IMR-90 (cell line): Measurements from ENCODE around the gene SLC7A10. TPM values are rescaled to one million over a fixed set of nuclear protein-coding genes. Genes with fewer than 3 reads are reported as not detected.

Source experiments
- ATAC-seq: fragments of 200-7000 bp; cut with Tn5 transposase; 2 replicates; pipeline ENCODE4 v1.9.1; 2020; ENCODE audit warnings: low read depth, mild to moderate bottlenecking, moderate library complexity
- BruUV-seq: library from RNA; stranded (reverse); fragments of 400-500 nt; replicated peaks from 2 replicates; lab custom pipeline; 2021; lab: Mats Ljungman, UMichigan
- CTCF ChIA-PET: fragments of 300-600 bp; formaldehyde crosslinking; extraction: SDS; loops from one replicate; lab custom pipeline; 2021; ENCODE audit warnings: antibody characterized with exemption; lab: Yijun Ruan, JAX
- POLR2A ChIA-PET: fragments of 300-600 bp; sonication (Branson Sonifier 250); formaldehyde crosslinking; loops from one replicate; lab custom pipeline; 2022; ENCODE audit warnings: antibody characterized with exemption; ENCODE audit not compliant: unreplicated experiment; lab: Charles Lee
- DNase-seq: peaks from one replicate; pipeline ENCODE4 v3.0.0; 2013
- H2AFZ ChIP-seq: replicated peaks from 2 replicates; pipeline ENCODE3; 2013; ENCODE audit warnings: low read length, mild to moderate bottlenecking; ENCODE audit not compliant: poor library complexity
- H2AK5ac ChIP-seq: 2 replicates; pipeline ENCODE4 v1.6.1; 2013; ENCODE audit warnings: low read depth, low read length, inconsistent platforms
- H2AK9ac ChIP-seq: replicated peaks from 2 replicates; pipeline ENCODE3; 2013; ENCODE audit warnings: mild to moderate bottlenecking, low read depth, low read length, moderate library complexity; ENCODE audit not compliant: poor library complexity
- H2BK120ac ChIP-seq: 2 replicates; pipeline ENCODE4 v1.6.1; 2013; ENCODE audit warnings: low read depth, low read length, inconsistent platforms
- H2BK15ac ChIP-seq: 3 replicates; pipeline ENCODE4 v1.6.1; 2013; ENCODE audit warnings: low read depth, low read length, inconsistent platforms
- H2BK20ac ChIP-seq: 2 replicates; pipeline ENCODE4 v1.6.1; 2013; ENCODE audit warnings: low read depth, mild to moderate bottlenecking, inconsistent platforms, low read length, moderate library complexity
- H2BK5ac ChIP-seq: 2 replicates; pipeline ENCODE4 v1.6.1; 2013; ENCODE audit warnings: mild to moderate bottlenecking, low read depth, low read length, inconsistent platforms; ENCODE audit not compliant: poor library complexity, severe bottlenecking
- H3K14ac ChIP-seq: replicated peaks from 2 replicates; pipeline ENCODE4 v1.6.1; 2013; ENCODE audit warnings: low read depth, low read length, inconsistent platforms
- H3K18ac ChIP-seq: 2 replicates; pipeline ENCODE4 v1.6.1; 2013; ENCODE audit warnings: low read depth, low read length, control low read depth
- H3K23ac ChIP-seq: 2 replicates; pipeline ENCODE4 v1.6.1; 2013; ENCODE audit warnings: low read depth, low read length, inconsistent platforms
- H3K27ac ChIP-seq: 2 replicates; pipeline ENCODE4 v1.5.1; 2013; ENCODE audit warnings: mild to moderate bottlenecking, control low read depth, low read length; ENCODE audit not compliant: insufficient read depth
- H3K27me3 ChIP-seq: 2 replicates; pipeline ENCODE4 v1.6.1; 2013; ENCODE audit warnings: low read length; ENCODE audit not compliant: control insufficient read depth, insufficient read depth
- H3K36me3 ChIP-seq: 2 replicates; pipeline ENCODE4 v1.6.1; 2013; ENCODE audit warnings: low read length, mixed read lengths; ENCODE audit not compliant: control insufficient read depth, insufficient read depth
- H3K4ac ChIP-seq: 2 replicates; pipeline ENCODE4 v1.6.1; 2013; ENCODE audit warnings: low read depth, low read length, inconsistent platforms
- H3K4me1 ChIP-seq: 2 replicates; pipeline ENCODE4 v1.6.1; 2013; ENCODE audit warnings: low read length, mixed read lengths; ENCODE audit not compliant: control insufficient read depth, insufficient read depth
- H3K4me2 ChIP-seq: 2 replicates; pipeline ENCODE4 v1.6.1; 2013; ENCODE audit warnings: low read depth, mild to moderate bottlenecking, control low read depth, low read length, moderate library complexity
- H3K4me3 ChIP-seq: 2 replicates; pipeline ENCODE4 v1.5.1; 2013; ENCODE audit warnings: low read depth, mild to moderate bottlenecking, control low read depth, low read length, moderate library complexity; ENCODE audit not compliant: insufficient read depth
- H3K56ac ChIP-seq: 2 replicates; pipeline ENCODE4 v1.6.1; 2013; ENCODE audit warnings: low read length, inconsistent platforms; ENCODE audit not compliant: insufficient read depth; ENCODE audit errors: extremely low read depth
- H3K79me1 ChIP-seq, 2 experiments: 2 replicates each; pipeline ENCODE4 v1.6.1; 2013; ENCODE audit warnings: low read length in 2 of 2, inconsistent platforms in 1 of 2, low read depth in 1 of 2
- H3K9ac ChIP-seq: 2 replicates; pipeline ENCODE4 v1.6.1; 2013; ENCODE audit warnings: low read depth, low read length, control low read depth
- H3K9me1 ChIP-seq: 2 replicates; pipeline ENCODE4 v1.6.1; 2013; ENCODE audit warnings: low read length, inconsistent platforms; ENCODE audit not compliant: insufficient read depth
- H3K9me3 ChIP-seq: 2 replicates; pipeline ENCODE4 v1.6.1; 2013; ENCODE audit warnings: low read length; ENCODE audit not compliant: control insufficient read depth, insufficient read depth
- H4K20me1 ChIP-seq: 2 replicates; pipeline ENCODE4 v1.6.1; 2013; ENCODE audit warnings: low read length, inconsistent platforms; ENCODE audit not compliant: insufficient read depth
- H4K5ac ChIP-seq: 2 replicates; pipeline ENCODE4 v1.6.1; 2013; ENCODE audit warnings: mild to moderate bottlenecking, low read depth, low read length, control low read depth
- H4K8ac ChIP-seq, 2 experiments: 2 replicates each; pipeline ENCODE4 v1.6.1; 2013; ENCODE audit warnings: low read depth in 2 of 2, low read length in 2 of 2, control low read depth in 1 of 2, inconsistent platforms in 1 of 2
- H4K91ac ChIP-seq: 2 replicates; pipeline ENCODE4 v1.6.1; 2013; ENCODE audit warnings: low read depth, low read length, inconsistent platforms; ENCODE audit not compliant: insufficient read depth
- RFX5 ChIP-seq: IDR thresholded peaks from 2 replicates; pipeline ENCODE4 v1.8.0; 2012; ENCODE audit warnings: low read depth, mild to moderate bottlenecking, low read length, moderate library complexity
- WGBS, 2 experiments: methylation state at CpG; one replicate each; pipeline versions ENCODE4 v1.1.5 to v1.1.7; 2013; ENCODE audit warnings: missing lambda C conversion rate in 2 of 2; ENCODE audit not compliant: insufficient read length in 1 of 2; ENCODE audit errors: extremely low coverage in 2 of 2; 5-methylcytosine and 5-hydroxymethylcytosine counted together
- dilution Hi-C: fragments of 300-500 bp; cut with HindIII; formaldehyde crosslinking; loops from one replicate; pipeline ENCODE4 v1.14.3; 2018; ENCODE audit warnings: low sequenced_read_pairs; ENCODE audit not compliant: unreplicated experiment
- in situ Hi-C: fragments of 300-500 bp; cut with MboI; formaldehyde crosslinking; loops from 3 replicates; pipeline ENCODE4 v1.14.3; 2019; ENCODE audit warnings: low sequenced_read_pairs, inconsistent platforms, mixed read lengths
- intact Hi-C: fragments of 100-400 bp; cut with micrococcal nuclease; formaldehyde crosslinking; loops from 2 replicates; pipeline ENCODE4 v1.10.0; 2022
- polyA plus RNA-seq, 3 experiments: library from polyadenylated mRNA; depleted of rRNA; stranded (reverse); fragments of >200 nt; gene quantifications; 2 replicates each; pipeline ENCODE4 v1.2.3, GENCODE V29; 2012; ENCODE audit warnings: low replicate concordance in 1 of 3
- total RNA-seq: library from RNA; depleted of rRNA; stranded (reverse); fragments of >200 nt; gene quantifications from 2 replicates; pipeline ENCODE4 v1.2.3, GENCODE V29; 2012

Gene SLC7A10
- total and polyA plus RNA-seq, 2 of the 4 experiments (the other 2 are of a cell fraction) = not detected

DNA sequence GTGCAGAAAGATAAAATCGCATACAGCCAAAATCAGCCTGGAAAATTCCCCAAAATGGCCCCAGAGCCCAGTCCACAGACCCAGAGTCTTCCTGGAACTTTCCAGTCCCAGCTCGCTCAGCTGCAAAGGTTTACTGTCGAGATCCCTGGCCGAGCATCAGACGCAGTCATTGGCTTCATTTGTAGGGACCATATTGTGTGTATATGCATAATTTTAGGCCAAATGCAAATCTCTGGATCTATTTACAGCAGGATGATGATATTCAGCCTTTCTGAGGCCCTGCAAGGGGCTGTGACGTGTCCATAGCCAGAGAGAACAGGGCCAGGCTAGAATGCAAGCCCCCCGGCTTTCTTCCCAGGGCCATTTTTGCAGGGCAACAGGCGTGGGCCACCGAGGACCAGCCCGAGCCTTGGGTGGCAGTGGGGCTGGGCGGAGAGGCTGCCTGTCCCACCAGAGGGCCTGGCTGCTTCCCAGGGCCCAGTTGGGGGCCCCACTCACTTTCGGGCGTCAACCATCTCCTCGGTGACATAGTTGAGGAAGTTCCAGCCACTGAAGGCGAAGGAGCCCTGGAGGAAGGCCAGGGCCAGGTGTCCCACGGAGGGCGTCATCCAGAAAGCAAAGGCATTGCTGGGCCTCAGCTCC is 13.7 kb downstream of the SLC7A10 start:
- H4K91ac ChIP-seq = no peak overlapping the region
- no peaks in the 10 kb centered on the region; the same call in 1 of the 2 replicates for H3K36me3 ChIP-seq
- no peak overlapping the region for H2BK20ac ChIP-seq
- dilution Hi-C loops (no loop called here), in situ Hi-C loops (no loop called here), intact Hi-C loops (no loop called here)
- no peak overlapping the region for H4K8ac ChIP-seq
- no TSS peak for BruUV-seq
- no peak overlapping the region for H4K5ac ChIP-seq
- H4K20me1 ChIP-seq = no peaks in the 10 kb centered on the region
- no peak overlapping the region for H2BK15ac ChIP-seq
- ChIA-PET CTCF (interaction anchor here (0.5 to 1.1 kb wide), 2 partner anchors 11 to 28 kb away, joined by 3 to 4 read pairs; no protein-coding TSS in a partner anchor), POLR2A (no interaction called here)
- ATAC-seq (no peak), DNase-seq (no peak)
- 64% methylated on average over 16 of the region's 17 CpGs; no CpG with 5 or more reads in 1 of the 2 experiments for WGBS, 2 experiments
- no peak overlapping the region for H3K9ac ChIP-seq
- H3K4me2 ChIP-seq = no peak overlapping the region
- H2AK9ac ChIP-seq = no peak overlapping the region
- no peak overlapping the region for H3K4ac ChIP-seq
- H3K4me1 ChIP-seq = no peaks in the 10 kb centered on the region
- no peaks in the 10 kb centered on the region for H3K79me1 ChIP-seq
- H2AK5ac ChIP-seq = no peak overlapping the region
- H3K23ac ChIP-seq = no peak overlapping the region
- no peak overlapping the region for H3K18ac ChIP-seq
- H3K9me1 ChIP-seq = no peaks in the 10 kb centered on the region
- H3K56ac ChIP-seq = no peak overlapping the region
- no peaks in the 10 kb centered on the region for H3K9me3 ChIP-seq
- no peak overlapping the region for H3K14ac ChIP-seq
- no peak overlapping the region for H3K27ac ChIP-seq
- no peak overlapping the region for H2AFZ ChIP-seq
- H3K27me3 ChIP-seq = peaks cover 4% of the 10 kb centered on the region; the same call in 1 of the 2 replicates
- no peak for TF ChIP-seq RFX5
- H2BK120ac ChIP-seq = no peak overlapping the region
- H2BK5ac ChIP-seq = no peak overlapping the region
- no peak overlapping the region for H3K4me3 ChIP-seq
